IPS-NIHi7 (cell line): ENCODE measurements around the gene NOL6.

Experiments
- DNase-seq: peaks from one replicate; pipeline ENCODE4 v3.0.0; 2012; ENCODE audit warnings: mixed read lengths; ENCODE audit errors: extremely low spot score

Gene NOL6

DNA sequence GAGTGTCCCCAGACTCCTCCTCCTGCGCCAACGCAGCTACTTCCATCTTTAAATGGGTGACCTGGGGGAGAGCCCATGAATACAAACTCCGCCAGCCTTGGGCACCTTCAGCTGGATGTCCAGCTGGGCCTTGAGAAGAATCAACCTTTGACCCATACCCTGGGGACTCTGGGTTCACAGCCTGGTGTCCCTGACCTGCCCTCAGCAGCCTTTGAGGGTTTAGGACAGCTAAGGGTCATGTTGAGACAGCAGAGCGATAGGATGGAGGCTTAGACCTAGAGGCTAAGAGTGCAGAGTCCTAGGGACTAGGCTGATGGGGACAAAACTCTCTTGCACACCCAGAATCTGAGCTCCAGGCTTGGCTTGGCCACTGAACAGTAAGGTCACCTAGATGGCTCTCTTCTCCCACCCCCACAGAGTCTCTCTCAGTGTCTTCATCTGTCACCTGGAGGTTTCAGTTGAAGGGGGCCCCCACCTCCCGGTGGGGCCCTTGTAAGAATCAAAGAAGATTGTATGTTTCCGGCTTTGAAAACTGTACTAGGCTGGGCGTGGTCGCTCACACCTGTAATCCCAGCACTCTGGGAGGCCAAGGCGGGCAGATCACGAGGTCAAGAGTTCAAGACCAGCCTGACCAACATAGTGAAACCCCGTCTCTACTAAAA lies 19.6 kb downstream of the NOL6 start:
- DNase-seq: no peak

DNA sequence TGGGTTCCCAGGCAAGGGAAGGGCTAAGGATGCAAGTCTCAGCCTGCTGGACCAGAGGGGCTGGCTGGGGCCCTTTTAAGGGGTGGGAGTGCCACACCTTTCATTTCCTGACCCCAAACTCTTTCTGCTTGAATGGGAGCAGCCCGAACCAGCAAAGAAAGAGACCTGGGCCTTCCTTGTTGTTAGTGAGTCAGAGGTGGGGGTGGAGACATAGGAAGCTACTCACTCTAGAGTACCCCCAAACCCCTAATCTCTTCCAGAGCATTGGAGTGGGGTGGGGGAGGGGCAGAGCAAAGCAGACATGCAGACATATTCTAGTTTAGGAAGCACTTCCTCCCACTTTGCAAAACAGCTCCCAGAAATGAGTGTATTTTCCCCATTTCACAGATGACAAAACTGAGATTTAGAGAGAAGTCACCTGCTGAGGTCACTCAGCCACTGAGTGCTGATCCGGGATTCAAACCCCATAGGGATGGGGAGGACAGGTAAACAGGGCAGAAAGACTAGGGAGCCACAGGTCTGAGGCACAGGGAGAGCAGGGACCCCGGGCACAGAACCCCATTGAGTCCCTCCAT lies 20.4 kb downstream of the NOL6 start:
- DNase-seq: no peak

DNA sequence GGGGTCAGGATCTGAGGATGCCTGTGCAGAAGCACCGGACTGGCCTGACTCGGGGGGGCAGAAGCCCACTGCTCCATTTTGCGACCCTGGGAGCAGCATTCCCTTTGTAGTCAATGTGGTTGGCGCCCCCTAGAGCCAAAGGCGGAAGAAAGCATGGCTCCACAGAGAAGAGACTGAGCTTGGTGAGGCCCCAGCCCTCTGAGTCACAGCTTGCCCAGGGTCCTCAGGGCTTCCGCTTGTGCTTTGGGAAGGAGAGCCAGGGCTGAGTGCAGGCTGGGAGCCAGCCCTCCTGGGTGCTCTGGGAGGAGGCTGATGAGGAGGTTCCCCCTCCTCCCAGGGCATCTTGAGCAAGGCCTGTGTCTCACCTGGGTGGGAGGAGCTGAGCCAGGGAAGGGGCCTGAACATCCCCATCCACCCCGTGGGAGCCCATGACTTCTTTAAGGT lies 20.9 kb downstream of the NOL6 start:
- peak; percentile 92 for DNase-seq

DNA sequence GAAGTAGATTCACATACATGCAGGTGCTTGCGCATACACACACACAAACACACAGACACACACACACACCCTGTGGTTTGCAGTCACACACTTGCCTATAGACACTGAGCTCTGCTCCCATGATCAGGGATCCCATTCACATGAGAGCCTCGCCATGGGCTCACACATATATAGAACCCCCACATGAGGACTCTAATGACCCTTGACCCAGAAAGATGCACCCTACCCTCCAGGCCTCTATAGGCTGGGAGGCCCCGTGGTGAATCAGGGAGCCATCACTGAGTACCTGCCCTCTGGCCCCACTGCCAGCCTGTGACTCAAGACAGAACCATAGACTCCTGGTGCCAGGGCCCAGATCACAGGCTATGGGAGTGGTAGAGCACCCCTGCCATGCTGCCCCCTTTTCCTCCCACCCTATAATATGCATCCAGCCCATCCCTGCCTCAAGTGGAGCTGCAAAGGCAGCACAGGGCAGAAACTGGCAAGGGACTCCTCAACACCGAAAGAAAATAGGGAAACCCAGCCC lies 23.0 kb downstream of the NOL6 start:
- DNase-seq: no peak

DNA sequence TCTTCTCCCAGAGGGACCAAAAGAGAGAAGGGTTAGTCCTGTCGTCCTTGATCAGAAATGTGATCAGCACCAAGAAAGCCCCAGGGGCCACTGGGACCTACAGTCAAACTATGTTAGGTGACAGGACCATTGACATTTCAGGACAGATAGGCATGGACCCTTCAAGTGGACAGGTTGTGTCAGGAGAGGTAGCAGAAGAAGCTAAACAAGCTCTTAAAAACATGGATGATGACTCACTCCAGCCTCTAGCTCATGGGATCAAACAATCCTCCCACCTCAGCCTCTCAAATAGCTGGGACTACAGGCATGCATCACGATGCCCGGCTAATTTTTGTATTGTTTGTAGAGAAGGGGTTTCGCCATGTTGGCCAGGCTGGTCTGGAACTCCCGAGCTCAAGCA lies 24.0 kb downstream of the NOL6 start:
- no peak for DNase-seq

DNA sequence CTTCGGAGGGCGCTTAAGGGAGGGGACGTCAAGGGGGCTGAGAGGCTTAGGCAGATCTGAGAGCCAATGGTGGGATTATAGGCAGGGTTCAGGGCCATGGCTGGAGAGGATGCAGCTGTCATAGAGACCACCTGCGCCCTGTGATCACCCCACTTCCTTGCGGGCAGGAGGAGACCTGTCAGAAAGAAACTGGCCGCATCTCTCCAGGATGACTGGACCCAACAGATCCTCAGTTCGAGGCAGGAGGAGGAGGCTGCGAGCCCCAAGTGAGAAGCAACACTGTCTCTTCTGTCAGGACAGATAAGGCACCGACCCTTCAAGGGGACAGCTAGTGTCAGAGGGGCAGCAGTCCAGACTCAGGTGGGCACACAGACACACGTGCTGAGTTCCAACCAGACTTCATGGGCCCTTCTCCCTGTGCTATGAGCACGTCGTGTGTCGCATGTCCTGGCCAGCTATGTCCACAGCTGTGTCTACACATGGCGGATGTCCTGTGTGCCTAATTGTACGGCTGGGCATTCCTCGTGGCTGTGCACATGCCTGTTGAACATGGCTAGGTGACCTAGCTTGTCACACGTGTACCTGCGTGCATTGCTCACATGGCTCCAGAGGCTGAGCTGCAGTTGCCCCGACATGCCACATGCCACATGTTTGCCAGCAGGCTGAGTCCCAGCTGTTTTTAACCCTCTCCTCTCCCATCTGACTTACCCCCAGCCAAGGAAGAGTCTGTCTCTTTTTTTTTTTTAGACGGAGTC lies 25.7 kb downstream of the NOL6 start:
- DNase-seq: no peak

DNA sequence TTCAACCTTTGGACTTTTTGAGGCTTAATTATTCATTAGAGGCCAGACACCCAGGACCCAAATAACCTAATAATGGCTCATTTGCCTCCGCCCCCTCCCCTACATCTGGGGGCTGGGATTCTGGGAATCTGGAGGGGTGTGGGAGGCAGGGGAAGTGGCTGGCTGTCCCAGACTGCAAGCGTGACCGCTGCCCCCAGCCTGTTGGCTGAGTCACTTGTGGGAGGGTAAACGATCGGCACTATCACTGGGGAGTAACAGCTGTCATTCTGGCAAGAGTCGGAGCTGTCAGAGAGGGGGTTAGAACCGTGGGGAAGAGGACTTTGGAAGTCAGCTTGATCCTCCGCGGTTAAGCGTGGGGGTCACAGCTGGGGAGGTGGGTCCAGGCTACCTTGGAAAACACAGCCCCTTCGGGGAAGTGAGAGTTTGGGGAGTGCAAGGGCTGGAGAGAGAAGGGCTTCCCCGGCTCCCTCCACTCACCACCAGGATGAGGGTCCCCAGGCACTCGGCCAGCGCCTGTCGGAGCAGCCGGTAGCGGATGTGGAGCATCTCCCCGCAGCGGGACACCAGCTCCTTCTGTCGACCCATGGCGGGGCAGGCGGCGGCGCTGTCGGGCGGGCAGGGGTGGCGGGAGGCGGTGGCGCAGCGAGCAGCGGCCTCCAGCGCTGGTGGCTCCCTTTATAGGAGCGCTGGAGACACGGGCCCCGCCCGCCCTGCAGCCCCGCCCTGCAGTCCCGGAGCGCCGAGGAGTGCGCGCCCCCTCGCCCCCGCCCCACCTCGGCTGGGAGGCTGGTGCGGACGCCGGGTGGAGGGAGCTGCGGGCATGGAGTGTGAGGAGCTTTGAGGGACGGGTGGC lies 26.6 kb downstream of the NOL6 start, which contains the start of gene AQP3:
AQP3 (minus strand) TSS at position 648 of the 853 bp plus-strand sequence; CDS start at position 585, 63 bp downstream.
- DNase-seq: peak; percentile 80

DNA sequence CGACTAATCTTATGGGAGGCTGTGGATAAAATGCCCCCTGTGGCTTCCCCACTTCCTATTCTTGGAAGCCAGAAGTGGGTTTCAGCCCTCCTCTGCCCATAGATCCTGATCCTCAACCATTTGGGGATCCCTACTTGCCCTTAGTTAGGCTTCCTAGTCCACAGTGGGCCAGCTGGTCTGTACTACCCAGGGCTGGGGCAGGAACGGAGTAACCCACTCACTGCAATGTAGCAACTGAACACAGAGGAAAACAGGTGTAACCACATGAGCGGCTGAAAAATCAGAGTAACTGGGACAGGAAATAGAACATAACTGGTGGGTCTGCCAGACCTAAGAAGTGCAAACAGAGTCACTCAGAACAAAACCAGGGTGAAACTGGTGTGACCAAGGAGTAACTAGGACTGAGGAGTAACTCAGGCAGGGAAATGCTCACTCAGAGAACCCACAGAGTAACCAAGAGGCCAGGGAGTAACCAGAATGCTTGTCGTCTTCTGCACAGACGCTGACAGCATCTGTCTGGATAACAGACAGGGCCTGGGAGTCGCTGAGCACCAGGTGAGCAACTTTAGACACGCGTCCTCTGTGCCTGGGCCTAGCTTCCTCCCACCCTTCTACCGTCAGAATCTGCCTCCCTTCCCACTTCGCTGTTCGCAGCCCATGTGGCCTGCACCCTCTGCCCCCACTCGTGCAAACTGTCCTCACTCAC lies 27.3 kb downstream of the NOL6 start:
- DNase-seq: no peak

DNA sequence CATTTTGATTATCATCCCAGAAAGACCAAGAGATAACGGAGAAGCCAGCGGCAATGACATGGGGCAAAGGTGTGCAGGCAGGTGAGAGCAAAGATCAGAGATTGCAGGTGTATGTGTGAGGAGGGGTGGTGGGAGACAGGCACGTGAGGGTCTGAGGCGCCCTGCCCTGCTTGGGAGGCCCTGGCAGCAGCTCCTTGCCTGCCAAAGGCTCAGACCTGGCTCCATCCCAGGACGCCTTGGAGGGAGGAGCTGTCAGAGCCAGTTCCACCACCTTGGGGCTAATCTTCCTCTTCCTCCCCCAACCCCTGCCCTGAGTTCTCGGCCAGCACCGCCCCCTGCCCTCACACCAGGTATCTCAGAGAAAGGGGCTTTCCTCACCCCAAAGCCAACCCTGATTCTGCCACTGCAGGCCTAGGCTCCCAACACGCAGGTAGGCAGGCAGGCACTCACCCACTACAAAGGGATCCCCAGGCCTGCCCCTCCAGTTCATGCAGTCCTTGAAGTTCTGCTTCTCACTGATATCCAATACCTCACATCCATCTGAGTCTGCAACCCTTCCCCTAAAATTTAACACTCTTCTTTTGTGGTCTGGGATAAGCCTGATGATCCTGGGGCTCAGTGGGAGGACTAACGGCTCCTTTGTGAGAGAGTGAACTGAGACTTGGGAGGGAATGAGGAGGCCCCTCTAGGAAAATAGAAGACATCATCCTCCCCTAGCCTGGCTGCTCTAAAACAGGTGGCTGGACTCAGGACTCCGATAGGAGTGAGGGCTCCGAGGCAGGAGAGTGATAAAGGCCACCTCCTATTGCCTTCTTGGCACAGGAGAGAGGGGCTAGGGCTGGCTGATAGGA lies 28.1 kb downstream of the NOL6 start:
- DNase-seq: no peak

DNA sequence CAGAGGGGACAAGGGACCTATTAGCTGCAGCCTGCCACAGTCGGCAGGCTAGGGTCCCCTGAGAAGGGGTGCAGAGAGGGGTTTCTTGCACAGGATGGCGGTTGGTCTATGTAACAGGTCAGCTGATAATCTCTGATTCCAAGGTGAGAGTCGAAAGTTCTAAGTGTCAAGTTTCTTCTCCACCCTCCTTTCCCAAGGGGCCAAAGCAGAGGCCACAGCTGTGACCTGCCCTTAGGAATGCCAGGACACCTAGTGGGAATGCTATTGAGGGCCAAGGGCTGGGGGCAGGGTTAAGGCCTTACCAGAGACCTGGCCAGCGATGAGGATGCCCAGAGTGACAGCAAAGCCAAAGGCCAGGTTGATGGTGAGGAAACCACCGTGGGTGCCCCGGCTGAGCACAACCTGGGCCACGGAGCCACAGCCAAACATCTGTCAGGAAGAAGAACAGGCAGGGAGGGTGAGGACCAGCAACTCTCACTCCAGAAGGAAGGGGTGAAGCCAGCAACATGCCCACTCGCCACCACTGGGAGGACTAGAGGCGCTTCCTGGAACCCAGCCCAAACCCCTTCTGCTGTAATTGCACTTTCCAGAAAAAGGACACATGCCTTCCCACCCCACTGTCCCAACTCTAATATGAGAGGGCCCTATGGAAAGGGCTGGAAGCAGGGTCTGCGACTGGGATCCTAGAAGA lies 30.1 kb downstream of the NOL6 start:
- DNase-seq: no peak

DNA sequence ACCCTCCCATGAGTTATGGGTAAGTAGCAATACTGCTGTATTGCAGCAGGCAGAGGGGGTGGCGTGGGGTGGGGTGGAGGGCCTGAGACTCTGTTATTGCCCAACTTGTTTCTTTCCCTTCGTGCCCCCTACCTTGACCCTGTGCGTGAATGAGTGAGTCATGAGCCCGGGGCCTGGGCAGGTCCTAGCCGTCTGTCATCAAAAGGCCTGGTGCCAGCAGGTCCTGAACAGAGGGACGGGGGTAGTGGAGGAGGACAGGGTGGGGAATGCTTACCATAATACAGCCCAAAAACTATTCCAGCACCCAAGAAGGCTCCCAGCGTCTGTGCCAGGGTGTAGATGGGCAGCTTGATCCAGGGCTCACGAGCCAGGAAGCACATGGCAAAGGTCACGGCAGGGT lies 30.7 kb downstream of the NOL6 start:
- no peak for DNase-seq

DNA sequence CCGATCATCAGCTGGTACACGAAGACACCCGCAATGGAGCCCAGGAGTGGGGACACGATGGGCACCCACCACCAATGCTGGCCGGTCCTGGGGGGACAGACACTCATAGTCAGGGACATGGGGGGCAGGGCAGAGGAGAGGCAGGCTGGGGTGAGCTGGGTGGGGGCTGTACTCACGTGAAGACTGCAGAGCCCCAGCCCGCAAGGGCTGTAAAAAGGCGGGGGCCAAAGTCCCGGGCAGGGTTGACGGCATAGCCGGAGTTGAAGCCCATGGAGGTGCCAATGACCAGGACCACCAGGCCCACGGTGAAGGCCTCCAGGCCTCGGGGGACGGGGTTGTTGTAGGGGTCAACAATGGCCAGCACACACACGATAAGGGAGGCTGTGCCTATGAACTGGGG lies 31.6 kb downstream of the NOL6 start:
- DNase-seq: no peak

DNA sequence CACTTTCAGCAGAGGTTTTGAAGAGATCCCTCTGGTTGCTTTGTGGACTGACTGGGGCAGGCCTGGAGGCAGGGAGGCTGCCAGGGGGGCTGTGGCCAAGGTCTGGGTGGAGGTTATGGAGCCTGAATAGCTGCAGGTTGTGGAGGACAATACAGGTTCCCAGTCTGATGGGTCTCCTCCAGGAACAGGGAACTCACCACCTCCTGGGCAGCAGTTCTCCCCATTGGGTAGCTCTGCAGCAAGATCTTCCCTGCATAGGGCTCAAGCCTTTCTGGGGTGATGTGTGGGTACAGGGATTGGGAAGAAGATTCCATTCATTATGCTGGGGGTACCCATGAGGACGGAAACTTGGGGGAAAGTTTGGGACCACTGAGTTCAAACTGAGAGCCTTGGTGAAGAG lies 33.1 kb downstream of the NOL6 start:
- DNase-seq: no peak

DNA sequence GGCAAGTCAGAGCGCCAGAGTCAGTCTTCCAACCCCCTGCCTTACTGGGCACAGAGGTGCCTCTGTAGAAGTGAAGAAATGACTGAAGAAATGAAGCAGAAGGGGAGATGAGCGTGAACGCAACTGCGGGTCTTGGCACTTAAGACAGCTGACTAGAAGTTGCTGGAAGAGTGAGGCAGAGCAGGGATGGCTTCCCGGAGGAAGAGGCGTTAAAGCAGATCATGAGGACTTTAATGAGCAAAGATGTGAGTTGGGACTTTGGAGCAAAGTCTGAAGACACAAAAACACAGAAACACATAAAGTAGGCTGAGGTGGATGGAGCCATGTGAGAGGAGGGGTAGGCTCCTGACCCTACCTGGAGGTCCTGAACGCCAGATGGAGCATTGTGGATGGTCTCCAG lies 33.5 kb downstream of the NOL6 start:
- no peak for DNase-seq

DNA sequence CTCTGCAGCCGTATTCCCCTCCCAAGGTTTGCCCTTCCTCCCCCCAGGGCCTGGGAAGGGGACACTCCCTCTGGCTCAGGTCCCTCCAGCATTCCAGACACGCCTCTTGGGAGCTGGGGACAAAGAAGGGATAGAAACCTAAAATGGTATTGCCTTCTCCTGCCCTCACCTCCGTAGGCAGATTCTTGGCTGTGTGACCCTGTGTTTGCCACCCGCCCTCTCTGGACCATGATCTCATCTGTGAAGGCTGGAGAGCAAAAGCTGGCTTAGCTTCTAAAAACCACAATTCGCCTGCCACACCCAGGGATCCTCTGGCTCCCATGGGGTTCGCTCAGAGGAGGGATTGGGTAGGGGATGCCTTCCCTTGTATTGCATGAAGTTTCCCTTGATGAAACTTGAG lies 34.0 kb downstream of the NOL6 start:
- no peak for DNase-seq

DNA sequence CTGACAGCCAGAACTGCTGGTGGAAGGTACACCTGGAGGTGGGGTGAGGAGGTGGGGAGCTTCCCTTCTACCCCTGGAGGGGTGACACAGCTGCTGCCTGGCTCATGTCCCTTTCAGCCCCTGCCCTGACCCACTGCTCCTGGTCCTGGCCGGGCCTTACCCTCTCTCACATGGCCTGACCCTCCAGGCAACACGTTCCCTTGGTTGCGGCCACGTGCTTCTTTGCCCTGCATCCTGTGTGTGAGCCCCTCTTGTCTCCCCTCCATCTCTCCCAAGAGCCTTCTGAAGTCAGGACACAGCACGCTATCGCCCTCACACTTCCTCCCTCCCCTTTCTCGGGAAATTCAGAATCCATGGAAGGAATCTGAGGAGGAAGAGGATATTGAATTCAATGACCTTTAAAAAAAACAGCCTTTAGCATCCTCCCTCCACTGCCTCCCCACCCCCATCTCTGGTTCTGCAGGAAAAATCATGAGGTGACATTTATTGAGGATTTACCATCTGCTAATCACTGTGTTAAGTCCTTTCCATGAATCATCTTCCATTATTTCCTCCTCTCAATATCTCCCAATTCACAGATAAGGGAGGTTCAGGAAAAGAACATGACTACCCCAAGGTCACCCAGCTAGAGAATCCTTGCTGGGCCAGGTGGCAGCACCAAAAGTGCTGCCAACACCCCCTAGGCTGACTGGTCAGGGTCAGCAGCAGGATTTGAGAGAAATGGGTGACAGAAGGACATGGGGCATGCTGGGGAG lies 34.6 kb downstream of the NOL6 start:
- DNase-seq: no peak

DNA sequence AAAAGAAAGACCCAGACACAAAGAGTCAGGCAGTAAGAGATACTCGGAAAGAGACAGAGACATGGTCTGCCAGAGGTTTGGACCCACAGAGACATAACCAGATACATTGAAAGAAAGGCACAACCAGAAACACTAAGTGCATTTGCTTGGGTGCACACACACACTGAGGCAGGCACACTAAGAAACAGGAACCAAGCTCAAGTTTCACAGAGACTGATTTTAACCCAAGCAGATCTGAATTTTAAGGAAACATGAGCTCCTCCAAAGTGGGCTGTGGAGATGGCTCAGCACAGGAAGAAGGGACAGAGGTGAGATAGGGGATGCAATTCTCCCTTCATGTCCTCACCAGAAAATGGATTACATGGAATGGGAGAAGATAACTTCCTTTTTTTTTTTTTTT lies 35.8 kb downstream of the NOL6 start:
- no peak for DNase-seq

DNA sequence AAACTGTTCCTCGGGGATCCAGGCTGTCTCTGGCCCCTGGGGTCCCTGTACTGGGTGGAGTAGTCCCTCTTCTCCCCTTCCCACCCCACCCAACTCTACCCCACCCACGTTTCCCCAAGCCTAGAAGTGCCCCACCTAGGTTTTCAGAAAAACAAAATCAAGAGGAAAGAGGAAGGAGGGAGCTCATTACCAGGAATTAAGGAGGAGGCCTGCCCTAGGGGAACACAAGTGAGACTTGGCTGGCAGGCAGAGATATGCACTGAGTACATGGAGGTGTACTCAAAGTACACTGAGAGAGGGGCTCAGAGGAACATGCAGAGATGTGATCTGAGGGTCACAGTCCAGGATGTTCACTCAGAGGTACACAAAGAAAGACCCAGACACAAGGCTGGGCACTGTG lies 36.5 kb downstream of the NOL6 start:
- DNase-seq: no peak

DNA sequence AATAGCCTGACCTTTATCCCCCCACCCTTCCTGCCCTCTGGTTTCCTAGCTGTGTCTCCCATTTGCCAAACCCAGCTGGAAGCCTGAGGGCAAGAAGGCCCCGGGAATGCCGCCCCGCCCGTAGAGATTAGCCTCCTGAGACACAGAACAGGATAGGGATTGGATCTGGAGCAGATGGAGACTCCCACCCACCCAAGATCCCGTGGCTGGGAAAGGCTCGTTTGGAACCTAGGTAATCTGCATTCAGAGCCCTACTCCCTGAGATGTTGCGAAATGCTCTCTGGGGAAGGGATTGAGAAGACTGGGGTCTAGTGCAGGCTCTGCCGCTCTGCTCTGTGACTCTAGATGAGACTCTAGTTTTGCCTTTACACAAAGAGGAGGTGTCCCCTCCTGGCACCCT lies 37.3 kb downstream of the NOL6 start:
- DNase-seq: no peak
